CD4-positive, alpha-beta T cell (primary cell): ENCODE results near the gene VSNL1. TPM values are rescaled to one million over a fixed set of nuclear protein-coding genes. Genes with fewer than 3 reads are reported as not detected.

Experiments used
- ATAC-seq: fragments of 200-7000 bp; cut with Tn5 transposase; one replicate; pipeline ENCODE4 v1.10.0; 2022; ENCODE audit warnings: mild to moderate bottlenecking; ENCODE audit not compliant: poor library complexity
- CTCF ChIA-PET: fragments of 350-600 bp; sonication (Branson Sonifier 250); formaldehyde crosslinking; loops from one replicate; lab custom pipeline; 2021; ENCODE audit warnings: antibody characterized with exemption, inconsistent platforms; lab: Charles Lee
- POLR2A ChIA-PET: fragments of 350-600 bp; sonication (Branson Sonifier 250); formaldehyde crosslinking; loops from one replicate; lab custom pipeline; 2021; ENCODE audit warnings: antibody characterized with exemption, inconsistent platforms; lab: Charles Lee
- DNase-seq, 14 experiments: peaks; one replicate each; pipeline ENCODE4 v3.0.0-alpha.2; 2013 to 2020; ENCODE audit warnings: mixed read lengths in 2 of 14
- H3K27ac ChIP-seq, 2 donors: one replicate each; pipeline versions ENCODE4 v1.5.1 to v1.7.0; 2013; ENCODE audit warnings: low read length in 2 of 2, low read depth in 1 of 2, mild to moderate bottlenecking in 1 of 2
- H3K27me3 ChIP-seq, 2 experiments: 1 replicate in 1 of 2; 2 replicates in 1 of 2; pipeline versions ENCODE4 v1.6.1 to v1.7.0; 2013; ENCODE audit warnings: low read length in 2 of 2, control low read depth in 1 of 2, mild to moderate bottlenecking in 1 of 2, moderate library complexity in 1 of 2; ENCODE audit not compliant: insufficient read depth in 2 of 2, control insufficient read depth in 1 of 2
- H3K36me3 ChIP-seq: one replicate; pipeline ENCODE4 v1.6.1; 2013; ENCODE audit warnings: low read length, control low read depth; ENCODE audit not compliant: insufficient read depth
- H3K4me1 ChIP-seq: one replicate; pipeline ENCODE4 v1.6.1; 2013; ENCODE audit warnings: low read length, control low read depth; ENCODE audit not compliant: insufficient read depth
- H3K4me3 ChIP-seq: one replicate; pipeline ENCODE4 v1.5.1; 2013; ENCODE audit warnings: mild to moderate bottlenecking, low read length, moderate library complexity
- H3K9me3 ChIP-seq, 2 experiments: 1 replicate in 1 of 2; 2 replicates in 1 of 2; pipeline versions ENCODE4 v1.6.1 to v1.7.0; 2013; ENCODE audit warnings: low read length in 2 of 2, mild to moderate bottlenecking in 2 of 2, control low read depth in 1 of 2, moderate library complexity in 1 of 2; ENCODE audit not compliant: control insufficient read depth in 1 of 2, insufficient read depth in 1 of 2
- H3K27ac Mint-ChIP-seq: one replicate; pipeline ENCODE4 v1.8.0; 2020; ENCODE audit warnings: mixed read lengths
- H3K27me3 Mint-ChIP-seq: one replicate; pipeline ENCODE4 v1.8.0; 2021; ENCODE audit warnings: mixed read lengths
- H3K36me3 Mint-ChIP-seq: one replicate; pipeline ENCODE4 v1.8.0; 2021; ENCODE audit warnings: low read depth, mixed read lengths
- H3K4me1 Mint-ChIP-seq: one replicate; pipeline ENCODE4 v1.8.0; 2021; ENCODE audit warnings: low read depth, mixed read lengths
- H3K4me3 Mint-ChIP-seq: one replicate; pipeline ENCODE4 v1.8.0; 2020; ENCODE audit warnings: mild to moderate bottlenecking, mixed read lengths
- H3K9me3 Mint-ChIP-seq: one replicate; pipeline ENCODE4 v1.8.0; 2020; ENCODE audit warnings: mixed read lengths
- intact Hi-C, 2 experiments: fragments of 100-400 bp; cut with DNase I in 1 of 2; cut with micrococcal nuclease in 1 of 2; formaldehyde crosslinking; loops; one replicate each; pipeline versions ENCODE4 v1.15.1 to v1.9.0; 2023 to 2025; cut with DNase I, micrococcal nuclease
- total RNA-seq, 174 experiments: library from RNA in 2 of 174; stranded (reverse) in 2 of 174; gene quantifications; one replicate each; pipeline ENCODE4 v1.2.3 and lab custom pipeline; 2021 to 2026
- TF ChIP-seq, protein P1 (sequence below): fragments of 200-600 bp; IDR thresholded peaks from one replicate; pipeline ENCODE4 v1.8.0; 2022; ENCODE audit warnings: antibody characterized with exemption, mild to moderate bottlenecking

VSNL1 gene
- total RNA-seq, 2 experiments from 2014 or later: not detected

DNA sequence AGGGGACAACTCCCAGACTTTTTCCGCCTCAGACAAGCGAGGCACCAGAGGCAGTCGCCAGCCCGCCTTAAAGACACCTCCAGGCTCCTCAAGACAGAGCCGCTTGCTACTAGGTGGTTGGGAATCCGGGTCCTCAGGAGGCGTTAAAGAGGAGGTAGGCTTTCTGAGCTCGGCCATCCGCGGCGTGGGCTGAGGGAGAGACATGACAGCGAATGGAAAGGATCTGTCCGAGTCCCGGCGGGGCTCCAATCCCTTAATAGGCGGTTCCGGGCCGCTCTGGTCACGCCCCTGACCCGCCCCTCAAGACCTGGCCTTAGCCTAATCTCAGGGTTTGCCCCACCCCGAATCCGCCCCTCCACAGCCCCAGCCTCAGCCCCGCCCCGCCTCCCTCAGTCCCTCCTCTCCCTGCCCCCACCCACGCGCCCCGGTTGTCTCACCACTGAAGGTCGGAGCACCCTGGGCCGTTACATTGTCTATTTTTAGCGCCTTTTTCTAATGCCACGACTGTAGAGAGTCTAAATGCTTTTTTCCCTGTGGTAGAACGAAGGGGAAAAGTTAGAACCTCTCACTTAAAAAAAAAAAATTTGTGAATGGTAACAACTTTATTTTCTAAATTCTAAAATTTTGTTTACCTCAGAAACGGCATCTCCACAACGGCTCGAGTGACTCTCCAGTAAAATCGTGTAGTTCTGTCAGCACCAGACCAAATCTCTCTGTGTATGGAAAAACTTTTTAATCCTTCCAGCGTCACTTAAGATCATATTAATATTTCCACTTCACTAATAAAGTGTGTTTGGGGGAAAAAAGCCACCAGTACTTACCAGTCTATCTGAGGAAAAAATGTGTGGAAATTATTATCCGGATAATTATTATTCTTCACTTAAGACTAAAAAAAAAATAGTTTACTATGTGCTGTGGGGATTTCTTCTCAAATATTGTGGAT, 22.0 kb upstream of the VSNL1 start, which contains the start of gene RAD51AP2:
Gene RAD51AP2 (minus strand): TSS at position 229 of the 943 bp plus-strand sequence. CDS start 25 bp downstream, at position 204.
- H3K4me1 ChIP-seq: no peaks in the 10 kb centered on the region
- peaks cover 7 to 19% of the 10 kb centered on the region in 2 experiments for H3K27me3 ChIP-seq
- H3K27me3 Mint-ChIP-seq: peaks cover 37% of the 10 kb centered on the region
- no peak within 1 kb of the TSS for H3K4me3 Mint-ChIP-seq
- H3K27ac Mint-ChIP-seq: no peak within 1 kb of the TSS
- no peaks in the 10 kb centered on the region for H3K4me1 Mint-ChIP-seq
- no peaks in the 10 kb centered on the region for H3K36me3 ChIP-seq
- H3K9me3 Mint-ChIP-seq: no peaks in the 10 kb centered on the region
- H3K4me3 ChIP-seq: no peak within 1 kb of the TSS
- intact Hi-C loops: no loop called here
- peaks cover 0 to 6% of the 10 kb centered on the region in 2 experiments for H3K9me3 ChIP-seq
- DNase-seq (no peak), ATAC-seq (no peak)
- ChIA-PET CTCF (no interaction called here), POLR2A (interaction anchor here (0.6 kb wide), 1 partner anchor 8 kb away, joined by 3 read pairs; no protein-coding TSS in a partner anchor)
- H3K27ac ChIP-seq: no peak within 1 kb of the TSS
- TF ChIP-seq, protein P1, sequence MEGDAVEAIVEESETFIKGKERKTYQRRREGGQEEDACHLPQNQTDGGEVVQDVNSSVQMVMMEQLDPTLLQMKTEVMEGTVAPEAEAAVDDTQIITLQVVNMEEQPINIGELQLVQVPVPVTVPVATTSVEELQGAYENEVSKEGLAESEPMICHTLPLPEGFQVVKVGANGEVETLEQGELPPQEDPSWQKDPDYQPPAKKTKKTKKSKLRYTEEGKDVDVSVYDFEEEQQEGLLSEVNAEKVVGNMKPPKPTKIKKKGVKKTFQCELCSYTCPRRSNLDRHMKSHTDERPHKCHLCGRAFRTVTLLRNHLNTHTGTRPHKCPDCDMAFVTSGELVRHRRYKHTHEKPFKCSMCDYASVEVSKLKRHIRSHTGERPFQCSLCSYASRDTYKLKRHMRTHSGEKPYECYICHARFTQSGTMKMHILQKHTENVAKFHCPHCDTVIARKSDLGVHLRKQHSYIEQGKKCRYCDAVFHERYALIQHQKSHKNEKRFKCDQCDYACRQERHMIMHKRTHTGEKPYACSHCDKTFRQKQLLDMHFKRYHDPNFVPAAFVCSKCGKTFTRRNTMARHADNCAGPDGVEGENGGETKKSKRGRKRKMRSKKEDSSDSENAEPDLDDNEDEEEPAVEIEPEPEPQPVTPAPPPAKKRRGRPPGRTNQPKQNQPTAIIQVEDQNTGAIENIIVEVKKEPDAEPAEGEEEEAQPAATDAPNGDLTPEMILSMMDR: no peak
- no peaks in the 10 kb centered on the region for H3K36me3 Mint-ChIP-seq

DNA sequence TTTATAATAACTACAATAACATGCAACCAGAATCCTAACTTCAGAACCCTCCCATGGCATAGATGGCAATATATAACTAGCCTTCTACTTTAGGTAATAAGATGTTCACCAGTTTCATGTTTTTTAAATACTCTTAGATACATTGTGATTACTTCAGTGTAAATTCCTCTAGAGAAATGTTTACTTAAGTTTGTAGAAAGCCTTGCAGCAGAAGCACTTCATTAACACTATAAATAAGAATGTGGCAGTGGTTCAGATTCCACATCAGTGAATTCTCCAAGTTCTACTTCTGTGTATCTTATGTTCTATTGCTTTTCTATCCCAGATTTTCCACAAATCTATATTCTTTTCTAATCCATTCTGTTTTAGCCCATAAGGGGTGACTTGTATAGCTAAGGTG, 21.0 kb upstream of the VSNL1 start:
- Mint-ChIP-seq H3K27ac (no peak overlapping the region), H3K27me3 (peaks cover 37% of the 10 kb centered on the region), H3K4me3 (no peak overlapping the region), H3K36me3 (no peaks in the 10 kb centered on the region), H3K9me3 (no peaks in the 10 kb centered on the region), H3K4me1 (no peaks in the 10 kb centered on the region)
- Histone ChIP-seq H3K36me3 (no peaks in the 10 kb centered on the region), H3K4me1 (no peaks in the 10 kb centered on the region), H3K27ac (no peak overlapping the region), H3K4me3 (no peak overlapping the region), H3K9me3 (peaks cover 0 to 6% of the 10 kb centered on the region in 2 experiments), H3K27me3 (peaks cover 7 to 19% of the 10 kb centered on the region in 2 experiments)
- ChIA-PET CTCF (no interaction called here), POLR2A (interaction anchor here (0.6 kb wide), 1 partner anchor 9 kb away, joined by 3 read pairs; no protein-coding TSS in a partner anchor)
- DNase-seq (no peak), ATAC-seq (no peak)
- intact Hi-C loops: no loop called here
- TF ChIP-seq, protein P1: no peak

GRCh38 chr2:17520761-17521160, 19.7 kb upstream of the VSNL1 start:
- Histone ChIP-seq H3K27me3 (peaks cover 7 to 19% of the 10 kb centered on the region in 2 experiments), H3K4me1 (no peaks in the 10 kb centered on the region), H3K27ac (no peak overlapping the region), H3K36me3 (no peaks in the 10 kb centered on the region), H3K9me3 (peaks cover 0 to 6% of the 10 kb centered on the region in 2 experiments), H3K4me3 (no peak overlapping the region)
- CTCF ChIA-PET: no interaction called here
- Mint-ChIP-seq H3K4me1 (no peaks in the 10 kb centered on the region), H3K4me3 (no peak overlapping the region), H3K27ac (no peak overlapping the region), H3K9me3 (no peaks in the 10 kb centered on the region), H3K27me3 (peaks cover 37% of the 10 kb centered on the region), H3K36me3 (no peaks in the 10 kb centered on the region)
- POLR2A ChIA-PET: no interaction called here
- TF ChIP-seq, protein P1: no peak
- intact Hi-C loops: no loop called here
- no peak for ATAC-seq
- DNase-seq: no peak
